LNCaP clone FGC (cell line): ENCODE data around the gene WDR41.
"Not testable (repeated sequence)": the region's sequence is repeated elsewhere in the genome, so short reads cannot be mapped to it uniquely, and the experiment has no call there.

Experiments used
- DNase-seq: peaks from one replicate; pipeline ENCODE4 v3.0.0-alpha.2; 2011; ENCODE audit warnings: low read depth
- H3K4me3 ChIP-seq: 2 replicates; pipeline ENCODE4 v1.5.1; 2011; ENCODE audit warnings: mild to moderate bottlenecking, low read depth, low read length, control low read depth
- CTCF ChIP-seq: IDR thresholded peaks from 2 replicates; pipeline ENCODE4 v1.5.1; 2012; ENCODE audit warnings: mild to moderate bottlenecking; ENCODE audit not compliant: control insufficient read depth, insufficient read depth; ENCODE audit errors: extremely low read depth

Gene WDR41

GRCh38 chr5:77499441-77499840 is 7.3 kb upstream of the WDR41 start:
- no peak for TF ChIP-seq CTCF
- no peak for DNase-seq
- no peak overlapping the region for H3K4me3 ChIP-seq

GRCh38 chr5:77498952-77499351 is 6.8 kb upstream of the WDR41 start:
- TF ChIP-seq CTCF = no peak
- no peak overlapping the region for H3K4me3 ChIP-seq
- no peak for DNase-seq

GRCh38 chr5:77494935-77495334 is 2.8 kb upstream of the WDR41 start:
- DNase-seq = no peak
- no peak overlapping the region for H3K4me3 ChIP-seq
- no peak for TF ChIP-seq CTCF

- no peak for DNase-seq
- peak overlapping the region; percentile 80 for H3K4me3 ChIP-seq
- no peak for TF ChIP-seq CTCF
Measured at GRCh38 chr5:77492653-77493000, 511 bp upstream of the WDR41 start.

GRCh38 chr5:77490741-77491344 is 1.3 kb downstream of the WDR41 start:
- DNase-seq = not testable (repeated sequence)
- peak overlapping the region; percentile 80 for H3K4me3 ChIP-seq

- no peak for TF ChIP-seq CTCF
- H3K4me3 ChIP-seq = no peak overlapping the region
- peak; percentile 72 for DNase-seq
Measured at GRCh38 chr5:77486344-77486962, 5.7 kb downstream of the WDR41 start.

- DNase-seq = no peak
Measured at GRCh38 chr5:77483682-77484081, 8.4 kb downstream of the WDR41 start.

GRCh38 chr5:77475041-77475440 is 17.1 kb downstream of the WDR41 start:
- H3K4me3 ChIP-seq, DNase-seq: not testable (repeated sequence)

More at GRCh38 chr5:77483682-77484081, 8.4 kb downstream of the WDR41 start:
- no peak for TF ChIP-seq CTCF
- H3K4me3 ChIP-seq = no peak overlapping the region

GRCh38 chr5:77468875-77469274 is 23.2 kb downstream of the WDR41 start:
- not testable (repeated sequence) for H3K4me3 ChIP-seq, DNase-seq
